ENCODE results near the gene PRDM11. TPM values are rescaled to one million over a fixed set of nuclear protein-coding genes. Genes with fewer than 3 reads are reported as not detected.

The PRDM11 gene
- total and polyA plus RNA-seq, 2 of the 4 experiments (the other 2 are of a cell fraction), result 2.2 to 2.7 TPM

DNA sequence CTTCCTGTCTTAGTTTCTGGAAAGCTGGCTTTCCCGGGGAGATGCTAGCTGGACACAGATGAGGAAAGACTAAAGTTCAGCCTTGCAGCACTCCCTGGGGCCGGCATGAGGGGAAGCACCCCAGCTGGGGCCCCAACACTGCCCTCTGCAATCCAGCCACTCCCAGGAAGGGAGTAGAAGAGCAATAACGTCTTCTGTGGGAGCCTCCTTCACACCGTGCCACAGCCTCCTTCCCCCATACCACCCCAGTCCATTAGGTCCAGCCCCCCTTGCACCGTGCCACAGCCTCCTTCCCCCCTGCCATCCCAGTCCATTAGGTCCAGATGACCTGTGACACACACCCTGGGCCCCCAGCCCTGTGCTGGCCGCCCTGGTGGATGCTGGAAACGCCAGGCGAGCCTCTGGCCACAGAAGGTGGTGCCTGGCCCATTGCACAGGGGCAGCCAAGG is 44.1 kb upstream of the PRDM11 start:
- Histone ChIP-seq H3K4me1 (ENCODE audit: control insufficient read depth, insufficient read depth, low read length) (peaks cover 5% of the 10 kb centered on the region; the same call in 1 of the 2 replicates), H3K9me1 (ENCODE audit: insufficient read depth, low read length) (no peaks in the 10 kb centered on the region; the same call in 1 of the 2 replicates), H3K36me3 (ENCODE audit: control insufficient read depth, insufficient read depth, low read length) (no peaks in the 10 kb centered on the region), H2AK5ac (ENCODE audit: low read depth, low read length) (peak overlapping the region; percentile 58), H4K8ac (ENCODE audit: low read depth in 2 of 2, low read length in 2 of 2) (peak overlapping the region in 1 of 2 experiments; percentile 8; a peak in 1 of 4 replicates), H3K14ac (replicated peaks; ENCODE audit: low read depth, low read length) (no peak overlapping the region), H3K56ac (ENCODE audit: extremely low read depth, insufficient read depth, low read length) (no peak overlapping the region), H2BK15ac (ENCODE audit: low read depth, low read length) (no peak overlapping the region), H2BK20ac (ENCODE audit: low read depth, low read length) (peak overlapping the region; percentile 54; the same call in 1 of the 2 replicates), H3K23ac (ENCODE audit: low read depth, low read length) (no peak overlapping the region), H4K91ac (ENCODE audit: insufficient read depth, low read depth, low read length) (no peak overlapping the region), H3K9me3 (ENCODE audit: control insufficient read depth, insufficient read depth, low read length) (no peaks in the 10 kb centered on the region), H2BK5ac (ENCODE audit: low read depth, low read length, poor library complexity, severe bottlenecking) (no peak overlapping the region), H3K18ac (ENCODE audit: low read depth, low read length) (no peak overlapping the region; the same call in 1 of the 2 replicates), H3K4ac (ENCODE audit: low read depth, low read length) (peak overlapping the region; percentile 22), H3K27ac (ENCODE audit: insufficient read depth, low read length) (peak overlapping the region; percentile 11; the same call in 1 of the 2 replicates), H3K4me3 (ENCODE audit: insufficient read depth, low read depth, low read length) (no peak overlapping the region), H3K9ac (ENCODE audit: low read depth, low read length) (no peak overlapping the region), H4K5ac (ENCODE audit: low read depth, low read length) (no peak overlapping the region), H3K27me3 (ENCODE audit: control insufficient read depth, insufficient read depth, low read length) (peaks cover 21% of the 10 kb centered on the region), H3K79me1 (ENCODE audit: low read depth in 1 of 2, low read length in 2 of 2) (no peaks in the 10 kb centered on the region), H2AFZ (replicated peaks; ENCODE audit: low read length, poor library complexity) (peak overlapping the region; percentile 91), H2AK9ac (replicated peaks; ENCODE audit: low read depth, low read length, poor library complexity) (peak overlapping the region; percentile 2), H3K4me2 (ENCODE audit: low read depth, low read length) (no peak overlapping the region), H4K20me1 (ENCODE audit: insufficient read depth, low read length) (peaks cover 4% of the 10 kb centered on the region; the same call in 1 of the 2 replicates), H2BK120ac (ENCODE audit: low read depth, low read length) (peak overlapping the region; percentile 2; the same call in 1 of the 2 replicates)
- in situ Hi-C loops (cut with MboI; ENCODE audit: low sequenced_read_pairs), result no loop called here
- CTCF ChIA-PET, result interaction anchor here (0.6 to 5.4 kb wide), 16 partner anchors 15 to 476 kb away, joined by 3 to 70 read pairs (median 4); no protein-coding TSS in a partner anchor
- DNase-seq (no peak), ATAC-seq (ENCODE audit: low read depth) (0 out of 2 replicates have a peak, but pooled peaks have one; percentile 1)
- TF ChIP-seq RCOR1 (IDR thresholded peaks at IDR 0.05; ENCODE audit: insufficient replicate concordance, low read length), result no peak
- TF ChIP-seq POLR2A (IDR thresholded peaks at IDR 0.05; ENCODE audit: low read depth, low read length), result no peak
- POLR2A ChIA-PET (ENCODE audit: unreplicated experiment), result interaction anchor here (1.0 kb wide), 1 partner anchor 172 kb away, joined by 4 read pairs; no protein-coding TSS in a partner anchor
- no TSS peak for BruUV-seq (replicated peaks)
- dilution Hi-C loops (cut with HindIII; ENCODE audit: low sequenced_read_pairs, unreplicated experiment), result no loop called here
- 60% methylated on average over 1 of the region's 8 CpGs; no CpG with 5 or more reads in 1 of the 2 experiments for WGBS, 2 experiments (ENCODE audit: extremely low coverage in 2 of 2, insufficient read length in 1 of 2)
- intact Hi-C loops (cut with micrococcal nuclease), result loop anchor here (1.0 to 10.0 kb wide), 3 partner anchors 152 to 548 kb away; partner anchors contain the start of gene TP53I11
